Stimulated activated CD4-positive, alpha-beta T cell treated with anti-CD3 and anti-CD28 coated beads, TNF-alpha, amount 100 ng/mL, for 4 hours (primary cell): Measurements from ENCODE around the gene POLQ.
"Not testable (repeated sequence)": the region's sequence is repeated elsewhere in the genome, so short reads cannot be mapped to it uniquely, and the experiment has no call there.

Experiments
- DNase-seq, 3 experiments: peaks; one replicate each; pipeline ENCODE4 v3.0.0-alpha.2; 2020; ENCODE audit warnings: low read depth in 3 of 3

Gene POLQ

DNA sequence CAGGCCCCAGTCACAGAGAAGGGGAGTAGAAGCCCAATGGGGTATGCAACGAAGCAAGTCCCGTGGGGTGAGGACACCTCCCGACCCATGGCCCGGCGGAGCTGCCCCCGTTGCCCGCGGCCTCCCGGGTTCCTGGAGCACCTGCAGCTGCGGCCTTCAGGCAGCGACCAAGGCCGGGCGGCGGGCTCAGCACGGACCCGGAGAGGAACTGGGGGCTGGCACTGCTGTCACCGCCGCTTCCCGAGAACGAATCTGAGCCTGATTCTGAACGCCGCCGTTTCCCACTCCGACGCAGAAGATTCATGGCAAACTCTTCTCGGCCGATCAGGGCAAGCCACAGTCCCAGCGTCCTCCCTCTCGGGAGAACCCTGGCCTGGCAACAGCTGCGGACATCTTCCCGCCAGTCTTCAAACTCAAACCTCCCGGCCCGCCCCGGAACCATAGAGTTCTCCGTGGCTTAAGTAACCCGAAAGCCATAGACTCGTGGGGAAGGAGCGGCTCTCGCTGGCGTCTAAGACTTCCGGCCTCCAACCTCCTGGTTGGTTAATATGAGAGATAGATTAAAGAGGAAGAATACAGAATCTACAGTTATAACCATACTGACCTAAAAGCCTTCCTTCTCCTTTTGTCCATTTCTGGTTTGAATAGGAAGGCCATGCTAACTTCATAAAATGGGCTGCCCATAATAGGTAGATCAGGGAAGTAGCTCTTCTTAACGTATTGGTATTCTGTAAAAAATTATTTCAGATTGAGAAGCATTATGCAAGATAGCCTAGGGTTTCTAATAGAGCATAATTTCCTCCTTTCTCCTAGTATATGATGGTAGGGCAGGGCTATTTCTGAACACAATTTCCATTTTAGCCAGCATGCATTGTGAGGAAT is at the start of gene POLQ:
Gene POLQ, minus strand, starts transcription at position 415 of the 882 bp plus-strand sequence. Its CDS starts 111 bp downstream, at position 304.
- DNase-seq: peak; percentile 56 to 75 (median 73)

DNA sequence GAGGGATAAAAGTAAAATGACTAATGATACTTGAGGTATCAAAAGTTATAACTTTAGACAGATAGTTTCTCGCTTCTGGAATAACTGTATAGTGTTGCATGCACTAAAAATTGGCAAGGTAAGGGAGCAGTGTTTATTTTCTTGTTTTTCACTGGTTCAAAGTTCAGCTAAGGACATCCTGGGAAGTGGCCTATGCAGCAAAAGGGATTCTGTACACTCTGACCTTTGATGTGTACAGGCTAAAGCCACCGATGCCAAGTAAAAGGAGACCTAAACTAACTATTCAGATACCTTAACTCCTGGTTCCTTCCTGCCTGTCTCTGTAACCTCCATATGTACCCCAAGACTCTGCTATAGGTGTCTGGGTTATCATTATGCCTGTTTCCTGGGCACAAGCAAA is 49.1 kb upstream of the POLQ start:
- DNase-seq: no peak

DNA sequence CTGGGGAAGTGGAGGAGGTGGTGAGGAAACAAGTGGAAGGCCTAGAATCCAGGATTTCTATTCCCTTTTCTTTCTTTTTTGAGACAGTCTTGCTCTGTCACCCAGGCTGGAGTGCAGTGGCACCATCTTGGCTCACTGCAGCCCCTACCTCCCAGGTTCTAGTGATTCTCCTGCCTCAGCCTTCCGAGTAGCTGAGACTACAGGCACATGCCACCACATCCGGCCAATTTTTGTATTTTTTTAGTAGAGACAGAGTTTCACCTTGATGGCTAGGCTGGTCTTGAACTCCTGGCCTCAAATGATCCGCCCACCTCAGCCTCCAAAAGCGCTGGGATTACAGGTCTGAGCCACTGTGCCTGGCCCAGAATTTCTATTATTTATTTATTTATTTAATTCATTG is 48.0 kb upstream of the POLQ start:
- not testable (repeated sequence) for DNase-seq

DNA sequence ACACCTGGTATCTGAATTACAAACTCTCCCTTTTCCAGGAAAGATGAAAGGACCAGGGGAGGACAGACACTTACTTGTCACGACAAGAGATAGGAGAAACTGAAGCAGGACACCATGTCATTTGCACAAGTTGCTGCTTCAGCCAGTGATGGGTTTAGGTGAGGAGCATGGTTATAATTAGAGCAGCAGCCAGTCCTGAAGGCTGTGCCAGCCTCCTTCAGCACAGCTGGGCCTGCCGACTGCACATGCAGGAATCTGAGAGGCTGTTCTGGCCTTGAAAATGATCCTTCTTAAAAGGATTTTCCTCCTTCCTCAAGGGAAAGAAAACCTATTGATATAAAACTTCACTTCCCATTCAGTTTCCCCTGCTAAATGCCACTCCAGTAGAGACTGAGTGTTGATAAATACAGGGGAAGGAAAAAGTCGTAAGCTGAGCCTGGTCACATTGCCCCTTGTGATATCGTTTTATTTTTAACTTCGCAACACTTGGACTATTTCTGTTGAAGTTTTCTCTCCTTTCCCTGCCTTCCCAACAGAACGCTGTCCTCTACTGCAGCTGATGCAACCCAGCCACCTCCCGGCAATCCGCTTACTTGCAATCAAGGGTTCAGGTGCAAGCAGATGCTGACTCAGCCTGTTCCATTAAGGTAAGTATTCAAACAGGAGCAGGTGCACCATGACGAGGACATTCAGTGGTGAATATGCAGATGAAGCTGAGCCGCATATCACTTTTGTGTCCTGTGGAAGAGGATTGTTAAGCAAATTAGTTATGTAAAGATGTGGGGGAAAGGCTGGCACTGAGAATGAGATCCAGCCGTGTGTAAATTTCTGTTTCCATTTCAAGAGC is 47.3 kb upstream of the POLQ start, which contains the start of gene FBXO40:
Gene FBXO40, plus strand, starts transcription at position 524 of the 847 bp plus-strand sequence. CDS start 27,197 bp downstream, outside the sequence.
- no peak for DNase-seq

DNA sequence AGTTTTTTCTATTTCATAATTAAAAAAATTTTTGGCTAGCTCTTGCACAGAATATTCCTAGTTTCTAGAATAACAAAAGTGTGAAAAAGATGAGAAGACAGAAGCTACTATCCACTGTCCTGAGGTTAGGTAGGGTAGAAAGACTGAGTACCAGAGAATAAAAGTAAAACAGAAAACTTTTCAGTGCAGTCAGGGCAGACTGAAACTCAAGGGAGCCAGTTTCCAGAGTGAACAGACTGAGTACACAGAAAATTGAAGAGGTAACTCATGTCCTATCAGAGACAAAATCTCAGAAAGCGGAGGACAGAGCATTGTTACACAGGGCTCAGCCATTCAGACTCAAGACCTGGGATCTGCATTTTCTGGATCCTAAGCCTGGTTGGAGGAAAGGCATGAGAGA is 38.6 kb upstream of the POLQ start:
- no peak for DNase-seq

DNA sequence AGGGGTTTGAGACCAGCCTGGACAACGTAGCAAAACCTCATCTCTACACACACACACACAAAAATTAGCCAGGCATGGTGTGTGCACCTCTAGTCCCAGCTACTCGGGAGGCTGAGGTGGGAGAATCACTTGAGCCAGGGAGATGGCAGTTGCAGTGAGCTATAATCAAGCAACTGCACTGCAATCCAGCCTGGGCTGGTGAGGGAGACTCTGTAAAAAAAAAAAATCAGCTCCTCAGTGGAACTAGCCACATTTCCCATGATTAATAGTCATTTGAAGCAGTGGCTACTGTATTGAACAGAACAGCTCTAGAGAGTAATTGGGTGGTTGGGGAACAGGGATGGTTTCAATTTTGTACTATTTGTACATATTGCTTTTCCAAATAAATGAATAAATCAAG is 35.9 kb upstream of the POLQ start:
- no peak for DNase-seq

DNA sequence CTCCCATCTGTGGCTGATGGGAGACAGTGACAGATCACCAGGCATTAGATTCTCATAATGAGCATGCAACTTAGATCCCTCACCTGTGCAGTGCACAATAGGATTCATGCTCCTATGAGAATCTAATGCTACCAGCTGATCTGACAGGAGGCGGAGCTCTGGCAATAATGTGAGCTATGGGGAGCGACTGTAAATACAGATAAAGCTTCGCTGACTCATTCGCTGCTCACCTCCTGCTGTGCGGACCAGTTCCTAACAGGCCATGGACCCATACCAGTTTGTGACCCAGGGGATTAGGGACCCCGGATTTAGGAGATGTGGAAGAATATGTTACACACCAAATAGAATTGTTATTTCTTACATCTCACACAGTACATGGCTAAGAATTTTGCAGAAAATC is 28.7 kb upstream of the POLQ start:
- no peak for DNase-seq

DNA sequence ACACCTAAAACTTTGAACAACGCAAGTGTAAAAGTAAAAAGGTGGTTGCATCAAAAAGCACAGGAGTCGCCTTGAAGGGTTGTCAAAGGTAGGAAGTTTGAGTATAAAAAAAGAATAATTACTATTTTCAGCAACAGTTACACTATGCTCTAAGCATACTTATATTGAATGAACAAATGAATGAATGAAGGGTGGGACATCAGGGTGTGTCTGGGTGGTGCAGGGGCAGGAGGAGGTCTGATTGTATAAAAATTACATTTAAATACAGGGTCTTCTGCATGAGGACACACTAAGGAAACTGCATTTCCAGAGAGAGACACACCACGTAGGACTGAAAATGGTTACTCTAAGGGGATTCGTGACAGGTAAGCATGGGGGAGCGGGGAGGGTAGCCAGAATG is 21.9 kb upstream of the POLQ start, which contains the start of gene ARGFX:
Gene ARGFX, plus strand, starts transcription at position 301 of the 400 bp plus-strand sequence. CDS start 2,765 bp downstream, outside the sequence.
- DNase-seq: no peak

DNA sequence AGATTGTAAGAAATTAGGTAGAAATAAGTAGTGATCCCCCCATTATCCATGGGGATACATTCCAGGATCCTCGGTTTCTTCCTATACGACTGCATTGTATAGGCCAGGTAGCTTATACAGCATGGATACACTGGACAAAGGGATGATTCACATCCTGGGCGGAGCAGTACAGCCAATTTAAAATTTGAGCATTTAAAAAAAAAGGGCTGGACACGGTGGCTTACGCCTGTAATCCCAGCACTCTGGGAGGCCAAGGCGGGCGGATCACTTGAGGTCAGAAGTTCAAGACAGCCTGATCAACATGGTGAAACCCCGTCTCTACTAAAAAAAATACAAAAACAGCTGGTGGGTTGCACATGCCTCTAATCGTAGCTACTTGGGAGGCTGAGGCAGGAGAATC is 21.0 kb upstream of the POLQ start:
- DNase-seq: no peak

DNA sequence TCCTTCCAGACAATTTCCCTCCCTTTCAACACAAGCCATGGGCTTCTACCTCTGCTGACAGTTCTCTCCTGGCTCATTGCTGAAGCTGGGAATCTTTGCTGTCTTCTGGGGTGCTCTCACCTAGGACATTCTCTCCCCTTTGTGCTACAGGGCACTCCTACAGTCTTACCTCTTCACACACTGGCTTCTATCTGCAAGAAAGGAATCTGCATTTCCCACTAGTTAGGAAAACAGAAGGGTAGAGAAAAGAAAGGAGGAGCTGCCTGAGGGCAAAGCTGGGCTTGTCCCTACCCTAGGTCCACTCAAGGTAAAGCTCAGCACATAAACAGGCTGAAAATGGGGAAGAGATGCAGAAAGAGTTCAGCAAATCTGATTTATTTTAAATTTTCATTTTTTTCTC is 16.4 kb upstream of the POLQ start:
- DNase-seq: no peak

DNA sequence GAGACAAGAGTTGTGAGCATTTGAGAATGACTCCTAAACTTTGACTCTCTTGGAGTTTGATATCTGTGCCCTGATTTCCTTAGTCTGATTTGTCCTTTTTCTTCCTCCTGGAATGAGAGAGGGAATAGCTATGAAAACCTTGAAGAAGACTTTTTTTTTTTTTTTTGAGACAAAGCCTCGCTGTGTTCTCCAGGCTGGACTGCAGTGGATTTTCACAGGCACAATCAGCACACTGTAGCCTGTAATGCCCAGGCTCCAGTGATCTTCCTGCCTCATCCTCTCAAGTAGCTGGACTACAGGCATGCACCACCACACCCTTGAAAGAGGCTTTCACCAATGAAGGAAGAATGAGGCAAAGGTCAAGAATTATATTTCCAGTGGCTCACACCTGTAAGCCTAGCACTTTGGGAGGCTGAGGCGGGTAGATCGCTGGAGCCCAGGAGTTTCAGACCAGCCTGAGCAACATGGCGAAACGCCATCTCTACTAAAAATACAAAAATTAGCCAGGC is 11.7 kb upstream of the POLQ start:
- no peak for DNase-seq

DNA sequence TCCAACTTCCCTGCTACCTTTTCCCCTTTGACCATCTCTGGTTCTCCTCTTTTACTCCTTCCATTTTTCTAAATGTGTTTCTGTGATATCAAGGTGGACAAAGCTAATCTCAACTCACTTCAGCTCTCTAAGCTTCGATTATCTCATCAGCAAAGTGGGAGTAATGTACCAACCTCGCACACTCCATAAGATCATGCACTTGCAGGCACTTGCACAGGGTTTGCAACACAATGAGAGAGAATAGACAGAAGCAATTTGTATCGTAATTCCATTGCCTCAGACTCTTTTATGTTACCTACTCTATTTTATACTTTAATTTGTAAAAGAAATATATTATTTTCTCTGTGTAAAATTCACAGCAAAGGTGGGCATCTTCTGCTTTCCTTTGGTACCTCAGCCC is 7.0 kb upstream of the POLQ start:
- DNase-seq: no peak

DNA sequence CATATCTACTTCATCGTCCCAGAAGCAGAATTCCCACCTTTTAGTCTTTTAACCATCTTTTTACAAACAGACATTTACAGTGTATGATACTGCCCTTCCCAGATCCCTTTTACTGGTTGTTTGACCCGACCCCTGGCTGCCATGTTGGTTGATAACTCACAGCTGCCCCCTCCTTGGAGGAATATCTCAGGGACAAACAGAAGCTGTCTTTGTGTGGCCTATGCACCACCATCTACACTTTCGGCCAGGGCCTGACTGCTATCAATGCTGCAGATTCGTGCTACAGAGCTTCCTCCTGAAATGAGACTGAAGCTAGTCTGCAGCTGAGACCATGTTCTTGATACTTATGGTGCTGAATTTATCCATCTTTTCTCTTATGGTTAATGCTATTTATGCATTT is 6.6 kb upstream of the POLQ start:
- DNase-seq: no peak

DNA sequence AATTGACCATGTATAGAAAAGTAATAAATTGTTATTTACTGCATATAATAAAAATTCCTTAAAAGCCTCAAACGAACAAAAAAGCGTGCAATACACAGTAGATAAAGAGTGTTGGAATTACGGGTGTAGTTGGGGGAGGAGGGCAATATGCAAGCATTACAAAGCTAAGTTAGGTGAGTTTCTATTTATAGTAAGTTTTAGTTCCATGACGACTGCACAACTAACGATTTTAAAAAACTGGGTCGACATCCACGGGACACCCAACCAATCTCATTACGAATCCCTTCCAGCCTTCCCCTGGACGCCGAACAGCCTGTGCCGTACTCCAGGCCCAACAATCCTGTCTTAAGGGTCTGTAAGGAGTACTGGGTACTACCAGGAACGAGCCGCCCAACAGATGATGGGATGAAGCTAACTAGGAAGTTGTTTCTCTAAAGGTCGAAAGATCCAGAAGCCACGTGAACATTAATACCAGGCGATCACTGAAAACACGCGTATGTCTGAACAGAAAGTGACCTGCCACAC is 677 bp downstream of the POLQ start:
- peak in 1 of 3 experiments; percentile 0 for DNase-seq

DNA sequence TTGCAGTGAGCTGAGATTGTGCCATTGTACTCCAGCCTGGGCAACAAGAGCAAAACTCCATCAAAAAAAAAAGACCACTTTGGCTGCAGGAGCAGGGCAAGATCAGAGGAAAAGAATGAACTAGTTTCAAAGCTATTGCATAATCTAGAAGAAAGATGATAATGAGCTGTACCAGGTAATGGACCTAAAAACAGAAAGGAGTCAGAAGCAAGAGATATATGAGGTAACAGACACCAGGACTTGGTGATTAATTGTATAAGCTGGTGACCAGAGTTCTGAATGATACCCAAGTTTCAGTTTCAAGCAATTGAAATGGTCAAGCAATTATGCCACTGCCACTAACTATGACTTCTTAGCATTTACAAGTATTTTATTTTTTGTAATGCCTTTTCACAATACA is 2.9 kb downstream of the POLQ start:
- DNase-seq: no peak

DNA sequence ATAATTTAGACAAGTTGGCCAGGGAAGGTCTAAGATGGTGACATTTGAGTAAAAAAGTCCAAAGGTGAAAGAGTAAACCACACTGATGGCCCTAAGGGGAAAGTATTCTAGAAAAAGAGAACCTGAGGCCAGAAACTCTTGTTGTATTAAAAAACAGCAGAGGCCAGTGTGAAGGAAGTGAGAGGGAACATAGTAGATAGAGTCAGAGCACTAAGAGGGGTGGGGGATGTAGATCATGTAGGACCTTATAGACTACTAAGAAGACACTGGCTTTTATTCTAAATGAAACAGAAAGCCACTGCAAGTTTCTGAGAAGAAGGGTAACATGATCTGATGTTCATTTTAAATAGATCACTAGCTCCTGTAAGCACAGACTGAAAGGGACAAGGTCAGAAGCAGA is 14.5 kb downstream of the POLQ start:
- DNase-seq: no peak

DNA sequence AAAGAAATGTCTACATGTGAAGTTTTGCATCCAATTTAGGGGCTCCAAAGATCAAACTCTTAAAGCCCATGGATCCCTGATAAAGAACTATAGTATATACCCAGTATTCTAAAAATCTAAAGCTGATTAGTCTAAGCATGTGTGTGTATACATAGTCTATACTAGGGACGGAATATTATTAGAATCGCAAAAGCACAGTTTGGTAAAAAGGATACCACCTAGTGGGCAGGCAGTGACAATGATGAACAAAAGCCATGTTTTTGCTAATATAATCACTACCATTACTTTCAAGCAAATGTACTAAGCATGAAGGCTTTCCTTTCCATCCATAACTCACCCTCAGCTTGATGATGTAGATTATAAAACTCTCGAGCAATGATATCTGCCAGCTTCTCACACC is 16.5 kb downstream of the POLQ start:
- no peak for DNase-seq

DNA sequence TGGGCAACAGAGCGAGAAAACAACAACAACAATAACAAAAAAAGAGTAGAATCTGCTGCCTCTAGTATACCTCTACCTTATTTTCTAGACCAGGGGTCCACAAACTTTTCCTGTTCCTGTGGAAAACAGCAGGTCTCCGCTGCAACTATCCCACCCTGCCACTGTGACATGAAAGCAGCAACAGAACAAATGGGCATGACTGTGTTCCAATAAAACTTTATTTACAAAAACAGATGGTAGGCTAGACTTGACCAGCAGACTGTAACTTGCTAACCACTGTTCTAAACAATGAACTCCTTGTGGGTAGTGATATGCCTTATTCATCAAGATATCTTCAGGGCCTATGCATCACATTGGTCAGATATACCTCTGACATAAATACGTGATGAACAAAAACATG is 25.3 kb downstream of the POLQ start:
- no peak for DNase-seq

DNA sequence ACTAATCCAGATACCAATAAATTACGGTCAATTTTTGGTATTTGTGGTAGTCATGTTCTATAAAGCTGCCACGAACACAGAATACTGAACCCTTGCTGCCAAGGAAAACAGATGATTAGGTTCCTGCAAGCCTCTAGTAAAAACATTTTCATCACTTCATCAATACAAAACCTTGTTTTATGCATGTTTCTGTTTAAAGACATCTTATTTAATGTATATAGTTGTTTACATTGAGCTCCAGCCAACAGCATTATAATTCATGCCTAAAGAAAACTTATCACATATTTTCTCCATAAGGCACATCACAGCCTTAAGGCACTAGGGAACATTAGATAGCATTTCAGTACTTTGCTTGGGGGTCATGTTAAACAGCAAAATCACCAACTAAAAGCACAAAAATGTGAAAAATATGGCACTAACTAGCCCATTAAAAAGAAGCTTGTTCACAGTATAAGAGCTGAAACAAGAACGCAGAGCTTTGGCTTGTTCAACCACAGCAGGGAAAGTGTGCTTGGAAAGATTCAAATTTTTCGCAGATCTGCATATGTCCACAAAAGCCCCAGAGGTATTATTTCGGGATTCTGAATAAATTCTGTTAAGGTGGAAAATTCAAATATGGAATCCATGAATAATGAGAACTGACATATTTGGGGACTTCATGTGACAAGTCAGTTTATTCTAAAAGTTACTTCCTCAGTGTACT is 27.7 kb downstream of the POLQ start:
- no peak for DNase-seq

DNA sequence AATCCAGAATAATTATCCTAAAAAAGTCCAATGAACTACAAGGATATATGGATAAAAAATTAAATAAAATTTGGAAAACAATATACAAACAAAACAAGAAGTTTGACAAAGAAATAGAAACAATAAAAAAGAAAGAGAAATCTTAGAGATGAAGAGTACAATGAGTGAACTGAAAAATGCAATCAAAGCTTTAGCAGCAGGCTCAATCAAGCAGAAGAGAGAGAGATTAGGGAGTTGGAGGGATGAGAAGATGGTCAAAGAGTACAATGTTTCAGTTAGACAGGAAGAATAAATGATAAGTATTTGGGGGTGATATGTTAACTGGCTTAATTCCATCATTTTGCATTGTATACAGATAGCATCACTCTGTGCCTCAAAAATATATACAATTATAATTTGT is 29.9 kb downstream of the POLQ start:
- no peak for DNase-seq

DNA sequence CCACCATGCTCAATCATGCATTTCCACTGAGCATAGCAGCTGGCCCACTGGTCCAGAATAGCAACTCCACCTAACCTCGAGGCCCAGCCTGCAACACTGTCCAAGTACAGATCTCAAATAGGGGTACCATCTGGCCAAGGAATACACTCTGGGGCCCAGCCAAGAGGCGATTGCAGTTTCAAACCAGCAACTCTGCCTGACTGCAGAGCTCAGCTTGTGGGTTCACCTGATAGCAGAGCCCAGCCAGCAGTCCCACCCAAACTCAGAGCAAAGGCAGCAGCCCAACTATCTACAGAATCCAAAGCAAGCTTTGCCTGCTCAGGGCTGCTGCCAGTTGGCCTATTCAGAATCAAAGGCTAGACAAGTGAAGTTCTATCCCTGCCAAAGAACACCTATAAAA is 30.5 kb downstream of the POLQ start:
- no peak for DNase-seq

DNA sequence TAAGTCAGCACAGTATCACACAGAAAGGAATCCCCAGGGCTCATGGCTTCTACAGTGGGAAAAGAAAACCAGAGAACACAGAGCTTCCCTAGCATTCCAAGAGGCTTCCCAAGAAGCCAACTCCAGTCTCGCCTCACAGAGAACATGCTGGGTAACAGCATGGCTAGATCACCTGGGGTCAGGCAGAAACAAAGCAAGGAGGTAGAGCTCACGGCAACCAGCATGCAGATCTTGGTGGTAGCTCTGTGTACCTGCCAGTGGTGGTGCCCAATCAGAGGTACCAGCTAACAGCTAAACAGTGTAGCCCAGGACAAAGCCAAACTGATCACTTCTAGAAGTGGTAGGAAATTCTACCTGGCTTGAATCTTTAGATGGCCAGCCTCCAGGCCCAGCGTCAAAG is 31.3 kb downstream of the POLQ start:
- no peak for DNase-seq
